Neuron (in vitro differentiated cells): ENCODE results near the gene DAB2.

Experiments used
- H2AFZ ChIP-seq: one replicate; pipeline ENCODE4 v1.6.1; 2013; ENCODE audit warnings: low read depth, mild to moderate bottlenecking, inconsistent platforms, low read length, moderate library complexity
- H3K27me3 ChIP-seq: one replicate; pipeline ENCODE4 v1.6.1; 2013; ENCODE audit warnings: low read length; ENCODE audit not compliant: insufficient read depth
- H3K36me3 ChIP-seq: one replicate; pipeline ENCODE4 v1.6.1; 2013; ENCODE audit warnings: low read length; ENCODE audit not compliant: insufficient read depth
- H3K4me1 ChIP-seq: one replicate; pipeline ENCODE4 v1.6.1; 2013; ENCODE audit warnings: low read length; ENCODE audit not compliant: insufficient read depth
- H3K4me3 ChIP-seq: 2 replicates; pipeline ENCODE4 v1.5.1; 2013; ENCODE audit warnings: mild to moderate bottlenecking, low read length, moderate library complexity
- H3K9me3 ChIP-seq: one replicate; pipeline ENCODE4 v1.6.1; 2013; ENCODE audit warnings: low read length

Gene DAB2

GRCh38 chr5:39424736-39425637 is at the start of gene DAB2:
Gene DAB2, minus strand, starts transcription at chr5:39424980. Its CDS starts 30,660 bp downstream, at chr5:39394320.
- H3K36me3 ChIP-seq = no peaks in the 10 kb centered on the region
- H3K4me1 ChIP-seq = peaks cover 35% of the 10 kb centered on the region
- peak within 1 kb of the TSS; percentile 90 for H2AFZ ChIP-seq
- H3K9me3 ChIP-seq = no peaks in the 10 kb centered on the region
- H3K27me3 ChIP-seq = no peaks in the 10 kb centered on the region
- peak within 1 kb of the TSS; percentile 55 for H3K4me3 ChIP-seq

GRCh38 chr5:39473156-39473775 is 48.5 kb upstream of the DAB2 start:
- H3K36me3 ChIP-seq = no peaks in the 10 kb centered on the region
- no peak overlapping the region for H3K4me3 ChIP-seq
- no peak overlapping the region for H2AFZ ChIP-seq
- no peaks in the 10 kb centered on the region for H3K9me3 ChIP-seq
- peaks cover 3% of the 10 kb centered on the region for H3K4me1 ChIP-seq
- no peaks in the 10 kb centered on the region for H3K27me3 ChIP-seq

GRCh38 chr5:39471836-39472508 is 47.2 kb upstream of the DAB2 start:
- H3K4me1 ChIP-seq = peaks cover 3% of the 10 kb centered on the region
- H3K9me3 ChIP-seq = no peaks in the 10 kb centered on the region
- no peaks in the 10 kb centered on the region for H3K36me3 ChIP-seq
- H2AFZ ChIP-seq = no peak overlapping the region
- H3K27me3 ChIP-seq = no peaks in the 10 kb centered on the region
- no peak overlapping the region for H3K4me3 ChIP-seq

- Histone ChIP-seq H3K27me3 (no peaks in the 10 kb centered on the region), H3K9me3 (no peaks in the 10 kb centered on the region), H3K36me3 (no peaks in the 10 kb centered on the region), H3K4me1 (peaks cover 5% of the 10 kb centered on the region), H2AFZ (no peak overlapping the region), H3K4me3 (no peak overlapping the region)
These were observed 46.0 kb upstream of the DAB2 start for GRCh38 chr5:39470811-39471210.

- peaks cover 7% of the 10 kb centered on the region for H3K4me1 ChIP-seq
- no peaks in the 10 kb centered on the region for H3K9me3 ChIP-seq
- no peak overlapping the region for H2AFZ ChIP-seq
- no peaks in the 10 kb centered on the region for H3K36me3 ChIP-seq
- H3K4me3 ChIP-seq = no peak overlapping the region
- no peaks in the 10 kb centered on the region for H3K27me3 ChIP-seq
These were observed 45.1 kb upstream of the DAB2 start for GRCh38 chr5:39469777-39470415.

- Histone ChIP-seq H3K27me3 (no peaks in the 10 kb centered on the region), H3K4me1 (peaks cover 7% of the 10 kb centered on the region), H3K9me3 (no peaks in the 10 kb centered on the region), H2AFZ (no peak overlapping the region), H3K4me3 (no peak overlapping the region), H3K36me3 (no peaks in the 10 kb centered on the region)
These were observed 44.4 kb upstream of the DAB2 start for GRCh38 chr5:39469176-39469575.

- no peaks in the 10 kb centered on the region for H3K9me3 ChIP-seq
- peaks cover 7% of the 10 kb centered on the region for H3K4me1 ChIP-seq
- H3K36me3 ChIP-seq = no peaks in the 10 kb centered on the region
- no peak overlapping the region for H3K4me3 ChIP-seq
- no peak overlapping the region for H2AFZ ChIP-seq
- no peaks in the 10 kb centered on the region for H3K27me3 ChIP-seq
These were observed 42.1 kb upstream of the DAB2 start for GRCh38 chr5:39466846-39467245.

GRCh38 chr5:39465843-39466242 is 41.1 kb upstream of the DAB2 start:
- no peak overlapping the region for H3K4me3 ChIP-seq
- H3K36me3 ChIP-seq = no peaks in the 10 kb centered on the region
- no peaks in the 10 kb centered on the region for H3K9me3 ChIP-seq
- no peak overlapping the region for H2AFZ ChIP-seq
- H3K27me3 ChIP-seq = no peaks in the 10 kb centered on the region
- peaks cover 7% of the 10 kb centered on the region for H3K4me1 ChIP-seq

GRCh38 chr5:39465097-39465496 is 40.3 kb upstream of the DAB2 start:
- no peak overlapping the region for H2AFZ ChIP-seq
- H3K4me1 ChIP-seq = peaks cover 7% of the 10 kb centered on the region
- H3K36me3 ChIP-seq = no peaks in the 10 kb centered on the region
- H3K9me3 ChIP-seq = no peaks in the 10 kb centered on the region
- H3K4me3 ChIP-seq = no peak overlapping the region
- no peaks in the 10 kb centered on the region for H3K27me3 ChIP-seq

- H3K27me3 ChIP-seq = no peaks in the 10 kb centered on the region
- no peaks in the 10 kb centered on the region for H3K9me3 ChIP-seq
- H3K4me3 ChIP-seq = no peak overlapping the region
- H2AFZ ChIP-seq = no peak overlapping the region
- no peaks in the 10 kb centered on the region for H3K36me3 ChIP-seq
- peaks cover 7% of the 10 kb centered on the region for H3K4me1 ChIP-seq
These were observed 39.3 kb upstream of the DAB2 start for GRCh38 chr5:39464088-39464487.

- Histone ChIP-seq H2AFZ (no peak overlapping the region), H3K27me3 (no peaks in the 10 kb centered on the region), H3K4me3 (no peak overlapping the region), H3K36me3 (no peaks in the 10 kb centered on the region), H3K4me1 (peaks cover 7% of the 10 kb centered on the region), H3K9me3 (no peaks in the 10 kb centered on the region)
These were observed 37.4 kb upstream of the DAB2 start for GRCh38 chr5:39462211-39462610.

- Histone ChIP-seq H3K4me1 (peaks cover 5% of the 10 kb centered on the region), H3K36me3 (no peaks in the 10 kb centered on the region), H3K9me3 (no peaks in the 10 kb centered on the region), H3K4me3 (no peak overlapping the region), H3K27me3 (no peaks in the 10 kb centered on the region), H2AFZ (no peak overlapping the region)
These were observed 36.4 kb upstream of the DAB2 start for GRCh38 chr5:39461007-39461682.
